GM19452 (cell line): Measurements from ENCODE around the gene PARD6G.
A peak's percentile ranks its signal among the peaks of the same experiment; 100 is the strongest.

Experiments
- ATAC-seq: cut with Tn5 transposase; IDR thresholded peaks from one replicate; pipeline ENCODE4 v1.9.1; 2021; ENCODE audit not compliant: unreplicated experiment

Gene PARD6G

GRCh38 chr18:80213182-80213581 is 34.1 kb downstream of the PARD6G start:
- ATAC-seq = peak; percentile 66

- ATAC-seq = peak; percentile 56
Observed at GRCh38 chr18:80210312-80211083, 36.8 kb downstream of the PARD6G start.

- no peak for ATAC-seq
Observed at GRCh38 chr18:80208620-80209019, 38.7 kb downstream of the PARD6G start.

GRCh38 chr18:80205294-80205693 is 42.0 kb downstream of the PARD6G start:
- ATAC-seq = no peak

- no peak for ATAC-seq
Observed at GRCh38 chr18:80204142-80204541, 43.2 kb downstream of the PARD6G start.

GRCh38 chr18:80203249-80203648 is 44.1 kb downstream of the PARD6G start:
- no peak for ATAC-seq

GRCh38 chr18:80202264-80202998 is 44.9 kb downstream of the PARD6G start:
- ATAC-seq = peak; percentile 92

GRCh38 chr18:80201739-80202138 is 45.6 kb downstream of the PARD6G start:
- peak; percentile 16 for ATAC-seq

- ATAC-seq = no peak
Observed at GRCh38 chr18:80200932-80201672, 46.2 kb downstream of the PARD6G start.

GRCh38 chr18:80200171-80200931 is 47.0 kb downstream of the PARD6G start:
- no peak for ATAC-seq

- ATAC-seq = no peak
Observed at GRCh38 chr18:80198994-80199748, 48.1 kb downstream of the PARD6G start.

- ATAC-seq = no peak
Observed at GRCh38 chr18:80198391-80198790, 48.9 kb downstream of the PARD6G start.

- no peak for ATAC-seq
Observed at GRCh38 chr18:80197528-80197927, 49.8 kb downstream of the PARD6G start.

- ATAC-seq = no peak
Observed at GRCh38 chr18:80196528-80197320, 50.6 kb downstream of the PARD6G start.

- ATAC-seq = peak; percentile 72
Observed at GRCh38 chr18:80194874-80195570, 52.3 kb downstream of the PARD6G start.

- ATAC-seq = no peak
Observed at GRCh38 chr18:80193701-80194100, 53.6 kb downstream of the PARD6G start.

GRCh38 chr18:80192653-80193385 is 54.5 kb downstream of the PARD6G start:
- no peak for ATAC-seq
